HL-60/S4 treated with phorbol 12-myristate 13-acetate at 8.2 ng/mL for 4 days and 3 days (cell line): ENCODE results near the gene NTM.
"Not testable (repeated sequence)": the region's sequence is repeated elsewhere in the genome, so short reads cannot be mapped to it uniquely, and the experiment has no call there.

Experiments used
- in situ Hi-C: fragments of 300-500 bp; cut with MboI; formaldehyde crosslinking; loops from 2 replicates; pipeline ENCODE4 v1.15.0; 2022; ENCODE audit warnings: low sequenced_read_pairs

The NTM gene

GRCh38 chr11:131488238-131488637 lies 117.8 kb downstream of the NTM start:
- in situ Hi-C loops, result no loop called here

GRCh38 chr11:131491503-131491902 lies 121.1 kb downstream of the NTM start:
- in situ Hi-C loops, result no loop called here

DNA sequence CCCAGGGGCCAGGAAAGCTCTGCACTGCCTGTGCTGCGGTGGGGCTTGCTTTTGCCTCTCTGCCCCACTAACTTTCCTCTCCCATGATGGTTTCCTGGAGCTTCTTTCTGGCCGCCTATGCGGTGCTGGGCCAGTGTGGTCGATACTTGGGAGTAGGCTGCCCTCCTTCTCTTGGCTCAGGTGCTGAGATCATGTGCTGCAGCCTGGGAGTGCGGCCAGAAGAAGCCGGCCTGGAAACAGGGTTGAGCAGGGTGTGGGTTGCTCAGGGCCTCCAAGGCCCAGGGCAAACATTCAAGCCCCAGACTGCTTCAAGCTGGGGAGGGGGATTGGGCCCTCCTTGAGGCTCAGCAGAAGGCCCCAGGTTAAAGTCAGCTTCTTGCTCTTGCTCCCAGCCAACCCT lies 125.0 kb downstream of the NTM start:
- in situ Hi-C loops, result no loop called here

GRCh38 chr11:131497686-131498085 lies 127.3 kb downstream of the NTM start:
- in situ Hi-C loops, result not testable (repeated sequence)

DNA sequence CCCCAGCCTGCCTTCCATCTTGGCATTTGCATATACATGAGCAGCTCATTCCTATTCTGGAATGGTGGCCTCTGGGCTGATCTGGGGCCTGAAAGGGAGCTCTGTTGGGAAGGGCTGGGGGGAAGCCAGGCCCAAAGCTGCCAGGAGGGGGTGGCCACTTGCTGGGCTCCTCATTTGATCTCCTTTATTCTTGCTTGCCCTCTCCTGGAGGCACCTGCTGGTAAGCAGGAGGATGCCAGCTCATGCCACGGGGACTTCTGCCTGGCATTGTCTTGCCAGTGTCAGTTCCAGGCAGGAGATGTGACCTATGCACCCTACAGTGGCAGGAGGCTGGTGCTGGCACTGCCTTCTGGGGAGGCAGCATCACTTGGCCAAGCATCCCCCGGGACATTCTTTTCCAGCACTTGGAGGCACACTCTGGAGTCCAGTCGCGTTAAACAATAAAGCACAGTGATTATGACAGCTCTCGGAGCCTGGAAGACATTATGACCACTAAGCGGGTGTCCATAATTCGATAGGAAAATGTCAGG lies 128.3 kb downstream of the NTM start:
- in situ Hi-C loops, result no loop called here

- in situ Hi-C loops, result no loop called here
These were observed 128.8 kb downstream of the NTM start for GRCh38 chr11:131499199-131499598.

DNA sequence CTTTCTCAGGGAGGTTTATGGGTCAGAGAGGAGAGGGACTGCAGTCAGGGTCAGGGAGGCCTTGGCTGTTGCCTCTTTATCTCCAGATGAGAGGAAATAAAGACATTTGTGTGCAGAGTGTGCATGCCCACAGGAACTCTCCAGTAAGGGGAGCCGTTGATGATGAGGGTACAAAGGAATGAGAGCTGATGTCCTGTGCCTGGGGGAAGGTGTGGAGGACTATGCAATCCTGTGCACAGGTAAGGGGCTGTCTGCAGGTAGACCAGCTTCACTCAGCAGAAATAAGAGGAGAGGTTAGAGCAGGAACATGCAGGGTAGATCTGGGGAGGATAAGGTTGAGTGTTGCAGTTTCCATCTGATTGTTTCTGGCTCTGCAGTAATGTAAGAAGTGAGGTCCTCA lies 132.6 kb downstream of the NTM start:
- in situ Hi-C loops, result loop anchor here (25.0 kb wide), 1 partner anchor 441 kb away; no protein-coding TSS in a partner anchor

GRCh38 chr11:131504199-131504949 lies 134.0 kb downstream of the NTM start:
- in situ Hi-C loops, result loop anchor here (25.0 kb wide), 1 partner anchor 442 kb away; no protein-coding TSS in a partner anchor

DNA sequence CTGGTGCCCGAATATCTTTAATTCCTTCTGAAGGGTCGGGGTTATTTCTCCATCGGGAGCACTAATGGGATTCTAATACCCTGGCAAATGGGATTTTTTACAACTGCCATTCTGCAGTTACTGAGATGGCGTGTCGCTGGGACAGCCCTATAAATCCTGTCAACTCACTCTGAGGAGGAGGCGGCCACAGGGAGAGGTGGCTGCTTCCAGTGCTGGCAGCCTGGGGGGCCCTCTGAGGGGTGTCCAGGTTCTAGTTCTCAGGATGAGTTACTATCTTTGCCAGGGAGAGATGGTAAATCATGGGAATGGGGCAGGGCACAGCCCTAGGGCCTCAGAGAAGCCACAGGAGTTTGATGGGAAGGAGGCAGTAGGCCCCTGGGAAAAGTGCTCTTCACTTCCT lies 135.9 kb downstream of the NTM start:
- in situ Hi-C loops, result loop anchor here (25.0 kb wide), 1 partner anchor 444 kb away; no protein-coding TSS in a partner anchor

DNA sequence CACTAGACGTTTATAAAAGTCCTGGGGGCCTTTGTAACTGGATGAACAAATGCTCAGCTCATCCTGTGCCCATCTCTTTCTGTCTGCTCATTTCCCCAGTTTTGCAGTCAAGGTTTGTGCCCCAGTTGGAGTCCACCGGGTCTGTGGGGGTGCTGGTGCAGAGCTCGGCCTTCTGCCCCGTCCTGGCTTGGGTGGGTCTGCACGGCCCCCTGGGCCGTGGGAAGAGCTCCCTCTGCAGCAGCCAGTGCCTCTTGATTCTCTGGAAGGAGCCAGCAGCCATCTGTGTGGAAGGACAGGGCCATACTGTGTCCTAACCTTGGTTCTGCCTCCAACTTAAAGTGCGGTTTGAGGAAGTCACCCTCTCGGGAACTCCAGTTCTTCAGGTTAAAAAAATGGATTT lies 140.2 kb downstream of the NTM start:
- in situ Hi-C loops, result loop anchor here (25.0 kb wide), 1 partner anchor 448 kb away; no protein-coding TSS in a partner anchor

- in situ Hi-C loops, result loop anchor here (25.0 kb wide), 1 partner anchor 449 kb away; no protein-coding TSS in a partner anchor
These were observed 141.4 kb downstream of the NTM start for GRCh38 chr11:131511794-131512193.

GRCh38 chr11:131512228-131512627 lies 141.8 kb downstream of the NTM start:
- in situ Hi-C loops, result loop anchor here (25.0 kb wide), 1 partner anchor 450 kb away; no protein-coding TSS in a partner anchor

GRCh38 chr11:131514062-131514461 lies 143.6 kb downstream of the NTM start:
- in situ Hi-C loops, result loop anchor here (25.0 kb wide), 1 partner anchor 452 kb away; no protein-coding TSS in a partner anchor

GRCh38 chr11:131518305-131518838 lies 148.0 kb downstream of the NTM start:
- in situ Hi-C loops, result loop anchor here (25.0 kb wide), 1 partner anchor 456 kb away; no protein-coding TSS in a partner anchor

GRCh38 chr11:131522851-131523250 lies 152.4 kb downstream of the NTM start:
- in situ Hi-C loops, result loop anchor here (25.0 kb wide), 1 partner anchor 461 kb away; no protein-coding TSS in a partner anchor

GRCh38 chr11:131530407-131530806 lies 160.0 kb downstream of the NTM start:
- in situ Hi-C loops, result no loop called here

- in situ Hi-C loops, result no loop called here
These were observed 162.7 kb downstream of the NTM start for GRCh38 chr11:131533149-131533548.

GRCh38 chr11:131533998-131534397 lies 163.6 kb downstream of the NTM start:
- in situ Hi-C loops, result no loop called here

GRCh38 chr11:131534611-131535010 lies 164.2 kb downstream of the NTM start:
- in situ Hi-C loops, result no loop called here

- in situ Hi-C loops, result no loop called here
These were observed 165.7 kb downstream of the NTM start for GRCh38 chr11:131536159-131536558.

DNA sequence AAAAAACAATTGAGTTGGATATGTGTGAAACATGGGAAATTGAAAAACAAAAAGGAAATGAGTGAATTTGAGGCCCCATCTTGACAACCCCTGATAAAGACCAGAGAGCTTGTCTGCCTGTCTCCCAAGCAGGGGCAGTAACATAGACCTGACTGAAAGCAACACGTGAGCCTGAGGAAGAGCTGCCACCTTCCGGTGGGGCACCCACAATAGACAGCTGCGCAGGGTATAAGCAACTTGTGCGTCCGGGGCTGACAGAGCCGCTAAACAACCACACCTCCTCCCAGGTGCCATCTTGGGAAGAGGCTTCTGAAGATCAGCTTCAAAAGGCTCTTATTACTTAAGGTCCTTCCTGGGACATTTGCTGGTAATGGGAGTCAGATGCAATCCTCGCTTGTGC lies 166.8 kb downstream of the NTM start:
- in situ Hi-C loops, result no loop called here

GRCh38 chr11:131537748-131538147 lies 167.3 kb downstream of the NTM start:
- in situ Hi-C loops, result no loop called here
